ENCODE measurements around the gene LYSMD2. TPM values are rescaled to one million over a fixed set of nuclear protein-coding genes. Genes with fewer than 3 reads are reported as not detected.

LYSMD2 gene
- total and polyA plus RNA-seq, 4 experiments from 2014 or later, result 33.0 to 70.8 (median 49.1) TPM

- H3K27me3 Mint-ChIP-seq, result peaks cover 4 to 6% of the 10 kb centered on the region in 2 donors
- POLR2A ChIA-PET (ENCODE audit: partially characterized antibody), result interaction anchor here (1.2 kb wide), 1 partner anchor 11 kb away, joined by 8 read pairs; the partner anchor contains the start of gene LYSMD2
- Histone ChIP-seq H3K27me3 (ENCODE audit: insufficient read depth, low read length) (no peaks in the 10 kb centered on the region), H3K9me3 (ENCODE audit: control insufficient read depth in 1 of 2, low read length in 2 of 2) (no peaks in the 10 kb centered on the region), H3K4me3 (ENCODE audit: low read length in 2 of 2) (no peak overlapping the region), H3K4me1 (ENCODE audit: insufficient read depth, low read length) (peaks cover 28% of the 10 kb centered on the region), H3K27ac (ENCODE audit: low read depth, low read length) (no peak overlapping the region), H3K36me3 (ENCODE audit: insufficient read depth, low read length) (no peaks in the 10 kb centered on the region)
- no peaks in the 10 kb centered on the region for H3K9me3 Mint-ChIP-seq
- no peak overlapping the region for H3K27ac Mint-ChIP-seq
- intact Hi-C loops (cut with micrococcal nuclease), result no loop called here
- CTCF ChIA-PET (ENCODE audit: partially characterized antibody), result interaction anchor here (1.1 to 1.2 kb wide), 2 partner anchors 10 to 28 kb away, joined by 3 to 4 read pairs; no protein-coding TSS in a partner anchor
- H3K4me1 Mint-ChIP-seq, result peaks cover 14 to 35% (median 27%) of the 10 kb centered on the region in 4 donors
- no peak overlapping the region for H3K4me3 Mint-ChIP-seq
- DNase-seq, result no peak
- H3K36me3 Mint-ChIP-seq, result no peaks in the 10 kb centered on the region
Observed at GRCh38 chr15:51749307-51749706, 11.9 kb upstream of the LYSMD2 start.

GRCh38 chr15:51739061-51739712, 1.7 kb upstream of the LYSMD2 start:
- H3K9me3 Mint-ChIP-seq, result no peaks in the 10 kb centered on the region

GRCh38 chr15:51738553-51738952, 1.1 kb upstream of the LYSMD2 start:
- DNase-seq, result no peak
- Mint-ChIP-seq H3K27me3 (no peaks in the 10 kb centered on the region), H3K4me3 (peak overlapping the region; percentile 88 to 94 (median 90)), H3K4me1 (peaks cover 34 to 55% (median 42%) of the 10 kb centered on the region in 4 donors), H3K9me3 (no peaks in the 10 kb centered on the region), H3K36me3 (peaks cover 0 to 12% of the 10 kb centered on the region in 2 donors), H3K27ac (peak overlapping the region; percentile 90 to 98 (median 97))
- Histone ChIP-seq H3K4me3 (ENCODE audit: low read length in 2 of 2) (peak overlapping the region in 1 of 2 donors; percentile 57), H3K36me3 (ENCODE audit: insufficient read depth, low read length) (no peaks in the 10 kb centered on the region), H3K4me1 (ENCODE audit: insufficient read depth, low read length) (peaks cover 55% of the 10 kb centered on the region), H3K27me3 (ENCODE audit: insufficient read depth, low read length) (no peaks in the 10 kb centered on the region), H3K27ac (ENCODE audit: low read depth, low read length) (peak overlapping the region; percentile 65), H3K9me3 (ENCODE audit: control insufficient read depth in 1 of 2, low read length in 2 of 2) (no peaks in the 10 kb centered on the region)
- intact Hi-C loops (cut with micrococcal nuclease), result loop anchor here (5.0 to 10.0 kb wide), 3 partner anchors 86 to 786 kb away; partner anchors contain the start of genes MYO5A and TMOD3
- CTCF ChIA-PET (ENCODE audit: partially characterized antibody), result interaction anchor here (0.9 to 4.0 kb wide), 4 partner anchors 12 to 89 kb away, joined by 3 to 38 read pairs (median 11); no protein-coding TSS in a partner anchor
- POLR2A ChIA-PET (ENCODE audit: partially characterized antibody), result interaction anchor here (0.6 to 3.5 kb wide), 11 partner anchors 8 to 85 kb away, joined by 3 to 31 read pairs (median 8); partner anchors contain the start of gene TMOD2

More at GRCh38 chr15:51739061-51739712, 1.7 kb upstream of the LYSMD2 start:
- peak overlapping the region; percentile 90 to 98 (median 97) for H3K27ac Mint-ChIP-seq
- ChIA-PET CTCF (ENCODE audit: partially characterized antibody) (interaction anchor here (0.9 to 4.0 kb wide), 5 partner anchors 10 to 89 kb away, joined by 3 to 38 read pairs (median 4); no protein-coding TSS in a partner anchor), POLR2A (ENCODE audit: partially characterized antibody) (interaction anchor here (0.9 kb wide), 1 partner anchor 161 kb away, joined by 3 read pairs; no protein-coding TSS in a partner anchor)
- H3K36me3 Mint-ChIP-seq, result peaks cover 0 to 12% of the 10 kb centered on the region in 2 donors
- Histone ChIP-seq H3K36me3 (ENCODE audit: insufficient read depth, low read length) (no peaks in the 10 kb centered on the region), H3K27me3 (ENCODE audit: insufficient read depth, low read length) (no peaks in the 10 kb centered on the region), H3K9me3 (ENCODE audit: control insufficient read depth in 1 of 2, low read length in 2 of 2) (no peaks in the 10 kb centered on the region), H3K4me1 (ENCODE audit: insufficient read depth, low read length) (peaks cover 48% of the 10 kb centered on the region), H3K27ac (ENCODE audit: low read depth, low read length) (no peak overlapping the region), H3K4me3 (ENCODE audit: low read length in 2 of 2) (no peak overlapping the region)
- H3K4me3 Mint-ChIP-seq, result peak overlapping the region; percentile 18 to 94 (median 88)
- H3K4me1 Mint-ChIP-seq, result peaks cover 31 to 49% (median 38%) of the 10 kb centered on the region in 4 donors
- no peaks in the 10 kb centered on the region for H3K27me3 Mint-ChIP-seq
- intact Hi-C loops (cut with micrococcal nuclease), result loop anchor here (5.0 to 10.0 kb wide), 3 partner anchors 86 to 786 kb away; partner anchors contain the start of genes MYO5A and TMOD3
- no peak for DNase-seq

GRCh38 chr15:51736751-51737521, 519 bp downstream of the LYSMD2 start:
- peak overlapping the region; percentile 94 to 98 (median 97) for H3K27ac Mint-ChIP-seq
- CTCF ChIA-PET (ENCODE audit: partially characterized antibody), result interaction anchor here (0.8 to 4.0 kb wide), 7 partner anchors 11 to 87 kb away, joined by 3 to 38 read pairs (median 4); partner anchors contain the start of gene TMOD2
- no peaks in the 10 kb centered on the region for H3K27me3 Mint-ChIP-seq
- peaks cover 0 to 20% of the 10 kb centered on the region in 2 donors for H3K36me3 Mint-ChIP-seq
- Histone ChIP-seq H3K9me3 (ENCODE audit: control insufficient read depth in 1 of 2, low read length in 2 of 2) (no peaks in the 10 kb centered on the region), H3K27ac (ENCODE audit: low read depth, low read length) (peak overlapping the region; percentile 65), H3K36me3 (ENCODE audit: insufficient read depth, low read length) (no peaks in the 10 kb centered on the region), H3K4me3 (ENCODE audit: low read length in 2 of 2) (peak overlapping the region; percentile 57 to 62), H3K27me3 (ENCODE audit: insufficient read depth, low read length) (no peaks in the 10 kb centered on the region), H3K4me1 (ENCODE audit: insufficient read depth, low read length) (peaks cover 71% of the 10 kb centered on the region)
- POLR2A ChIA-PET (ENCODE audit: partially characterized antibody), result interaction anchor here (0.9 to 3.5 kb wide), 20 partner anchors 11 to 791 kb away, joined by 3 to 31 read pairs (median 6); partner anchors contain the start of genes LEO1 and TMOD2
- peaks cover 50 to 71% (median 58%) of the 10 kb centered on the region in 4 donors for H3K4me1 Mint-ChIP-seq
- no peaks in the 10 kb centered on the region for H3K9me3 Mint-ChIP-seq
- DNase-seq, result peak; percentile 55 to 85 (median 66)
- H3K4me3 Mint-ChIP-seq, result peak overlapping the region; percentile 90 to 97 (median 92)
- intact Hi-C loops (cut with micrococcal nuclease), result loop anchor here (1.0 to 10.0 kb wide), 4 partner anchors 14 to 788 kb away; partner anchors contain the start of genes MYO5A, TMOD2 and TMOD3

GRCh38 chr15:51736069-51736468, 1.4 kb downstream of the LYSMD2 start:
- peak overlapping the region; percentile 90 to 97 (median 92) for H3K4me3 Mint-ChIP-seq
- no peaks in the 10 kb centered on the region for H3K27me3 Mint-ChIP-seq
- H3K4me1 ChIP-seq (ENCODE audit: insufficient read depth, low read length), result peaks cover 78% of the 10 kb centered on the region

GRCh38 chr15:51735228-51736010, 2.0 kb downstream of the LYSMD2 start:
- Mint-ChIP-seq H3K9me3 (no peaks in the 10 kb centered on the region), H3K4me3 (peak overlapping the region; percentile 90 to 97 (median 92)), H3K27ac (peak overlapping the region; percentile 94 to 98 (median 97)), H3K4me1 (peaks cover 56 to 85% (median 71%) of the 10 kb centered on the region in 4 donors), H3K27me3 (no peaks in the 10 kb centered on the region), H3K36me3 (peaks cover 0 to 30% of the 10 kb centered on the region in 2 donors)
- ChIA-PET POLR2A (ENCODE audit: partially characterized antibody) (interaction anchor here (1.1 to 3.5 kb wide), 7 partner anchors 9 to 126 kb away, joined by 3 to 31 read pairs (median 8); partner anchors contain the start of gene TMOD2), CTCF (ENCODE audit: partially characterized antibody) (interaction anchor here (1.1 to 4.3 kb wide), 9 partner anchors 10 to 85 kb away, joined by 3 to 38 read pairs (median 18); partner anchors contain the start of gene TMOD2)
- intact Hi-C loops (cut with micrococcal nuclease), result loop anchor here (1.0 to 10.0 kb wide), 6 partner anchors 9 to 789 kb away; partner anchors contain the start of genes MYO5A and TMOD3
- Histone ChIP-seq H3K9me3 (ENCODE audit: control insufficient read depth in 1 of 2, low read length in 2 of 2) (no peaks in the 10 kb centered on the region), H3K4me3 (ENCODE audit: low read length in 2 of 2) (peak overlapping the region; percentile 45 to 62), H3K4me1 (ENCODE audit: insufficient read depth, low read length) (peaks cover 85% of the 10 kb centered on the region), H3K36me3 (ENCODE audit: insufficient read depth, low read length) (no peaks in the 10 kb centered on the region), H3K27me3 (ENCODE audit: insufficient read depth, low read length) (no peaks in the 10 kb centered on the region), H3K27ac (ENCODE audit: low read depth, low read length) (peak overlapping the region; percentile 65)
- peak; percentile 35 to 78 (median 36) for DNase-seq

More at GRCh38 chr15:51736069-51736468, 1.4 kb downstream of the LYSMD2 start:
- no peaks in the 10 kb centered on the region for H3K27me3 ChIP-seq (ENCODE audit: insufficient read depth, low read length)
- peak overlapping the region; percentile 65 for H3K27ac ChIP-seq (ENCODE audit: low read depth, low read length)
- H3K4me3 ChIP-seq (ENCODE audit: low read length in 2 of 2), result peak overlapping the region; percentile 45 to 62
- POLR2A ChIA-PET (ENCODE audit: partially characterized antibody), result interaction anchor here (0.9 to 3.5 kb wide), 9 partner anchors 10 to 126 kb away, joined by 3 to 31 read pairs (median 8); partner anchors contain the start of gene TMOD2
- intact Hi-C loops (cut with micrococcal nuclease), result loop anchor here (5.0 to 10.0 kb wide), 3 partner anchors 89 to 789 kb away; partner anchors contain the start of genes MYO5A and TMOD3
- Mint-ChIP-seq H3K9me3 (no peaks in the 10 kb centered on the region), H3K27ac (peak overlapping the region; percentile 94 to 98 (median 97)), H3K36me3 (peaks cover 0 to 26% of the 10 kb centered on the region in 2 donors), H3K4me1 (peaks cover 52 to 80% (median 66%) of the 10 kb centered on the region in 4 donors)
- no peak for DNase-seq
- CTCF ChIA-PET (ENCODE audit: partially characterized antibody), result interaction anchor here (0.8 to 4.0 kb wide), 7 partner anchors 11 to 86 kb away, joined by 3 to 38 read pairs (median 4); partner anchors contain the start of gene TMOD2
- H3K36me3 ChIP-seq (ENCODE audit: insufficient read depth, low read length), result no peaks in the 10 kb centered on the region
- H3K9me3 ChIP-seq (ENCODE audit: control insufficient read depth in 1 of 2, low read length in 2 of 2), result no peaks in the 10 kb centered on the region

All from CD4-positive, alpha-beta memory T cell (primary cell).